SK-N-SH (cell line): ENCODE data around the gene CDH4. TPM values are rescaled to one million over a fixed set of nuclear protein-coding genes. Genes with fewer than 3 reads are reported as not detected.

Experiments
- CTCF ChIA-PET: fragments of 300-600, 350-600 bp; formaldehyde crosslinking; extraction: SDS; loops from one replicate; lab custom pipeline; 2021; lab: Yijun Ruan, JAX
- POLR2A ChIA-PET: fragments of 350-600 bp; sonication (Branson Sonifier 250); formaldehyde crosslinking; extraction: SDS; loops from one replicate; lab custom pipeline; 2020; ENCODE audit warnings: antibody characterized with exemption, inconsistent platforms; lab: Yijun Ruan, JAX
- DNase-seq: peaks from one replicate; pipeline ENCODE4 v3.0.0; 2012
- H2AFZ ChIP-seq: fragments of 200-600 bp; sonication (generic); 2 replicates; pipeline ENCODE4 v1.8.1; 2016; ENCODE audit warnings: antibody characterized with exemption, mild to moderate bottlenecking, low read depth
- H3F3A ChIP-seq: fragments of 200-600 bp; sonication (generic); replicated peaks from 2 replicates; pipeline ENCODE3; 2016; ENCODE audit warnings: antibody characterized with exemption, mild to moderate bottlenecking; ENCODE audit not compliant: insufficient read depth
- H3K27ac ChIP-seq, 2 experiments: fragments of 200-500 bp in 1 of 2; fragments of 200-600 bp in 1 of 2; sonication (Bioruptor generic) in 1 of 2; sonication (generic), shearing (Covaris generic) in 1 of 2; 2 replicates each; pipeline versions ENCODE4 v1.5.1 to v1.6.1; 2014 to 2016; ENCODE audit warnings: low read depth in 2 of 2, inconsistent platforms in 1 of 2, low read length in 1 of 2, mild to moderate bottlenecking in 1 of 2, mixed read lengths in 1 of 2
- H3K27me3 ChIP-seq: fragments of 200-600 bp; sonication (generic), shearing (Covaris generic); 2 replicates; pipeline ENCODE4 v1.6.1; 2016; ENCODE audit warnings: mixed run types; ENCODE audit not compliant: insufficient read depth
- H3K36me3 ChIP-seq, 2 experiments: fragments of 200-500 bp in 1 of 2; fragments of 200-600 bp in 1 of 2; sonication (Bioruptor generic) in 1 of 2; sonication (generic) in 1 of 2; replicated peaks in 1 of 2; 2 replicates each; pipeline versions ENCODE3 to v1.5.1; 2014 to 2016; ENCODE audit warnings: low read length in 1 of 2, mild to moderate bottlenecking in 1 of 2; ENCODE audit not compliant: insufficient read depth in 2 of 2, control insufficient read depth in 1 of 2
- H3K4me1 ChIP-seq, 2 experiments: fragments of 200-500 bp in 1 of 2; fragments of 200-600 bp in 1 of 2; sonication (Bioruptor generic) in 1 of 2; sonication (generic), shearing (Covaris generic) in 1 of 2; 2 replicates each; pipeline versions ENCODE4 v1.5.1 to v1.6.1; 2014 to 2016; ENCODE audit warnings: low read depth in 1 of 2, low read length in 1 of 2, mixed run types in 1 of 2; ENCODE audit not compliant: insufficient read depth in 2 of 2, control insufficient read depth in 1 of 2
- H3K4me2 ChIP-seq: fragments of 200-600 bp; sonication (generic), shearing (Covaris generic); 2 replicates; pipeline ENCODE4 v1.6.1; 2017; ENCODE audit warnings: mixed run types
- H3K4me3 ChIP-seq, 2 experiments: fragments of 200-500 bp in 1 of 2; fragments of 200-600 bp in 1 of 2; sonication (Bioruptor generic) in 1 of 2; sonication (generic), shearing (Covaris generic) in 1 of 2; 2 replicates each; pipeline versions ENCODE4 v1.5.1 to v1.8.1; 2014 to 2016; ENCODE audit warnings: low read depth in 2 of 2, inconsistent platforms in 1 of 2, low read length in 1 of 2, mild to moderate bottlenecking in 1 of 2, mixed read lengths in 1 of 2, moderate library complexity in 1 of 2
- H3K79me2 ChIP-seq: fragments of 200-600 bp; sonication (generic); 2 replicates; pipeline ENCODE4 v1.8.1; 2017; ENCODE audit warnings: mild to moderate bottlenecking; ENCODE audit not compliant: insufficient read depth
- H3K9ac ChIP-seq: fragments of 200-600 bp; sonication (generic); 2 replicates; pipeline ENCODE4 v1.6.1; 2017; ENCODE audit warnings: mixed run types
- H3K9me2 ChIP-seq: fragments of 200-600 bp; sonication (generic); 2 replicates; pipeline ENCODE4 v1.6.1; 2017; ENCODE audit warnings: mixed run types
- H3K9me3 ChIP-seq: fragments of 200-600 bp; sonication (generic); 2 replicates; pipeline ENCODE4 v1.6.1; 2017; ENCODE audit warnings: mixed run types, mild to moderate bottlenecking, moderate library complexity
- H4K20me1 ChIP-seq: fragments of 200-600 bp; sonication (generic); 2 replicates; pipeline ENCODE4 v1.6.1; 2017; ENCODE audit warnings: mild to moderate bottlenecking, mixed run types; ENCODE audit not compliant: insufficient read depth
- CHD2 ChIP-seq: fragments of 150-350 bp; IDR thresholded peaks from 2 replicates; pipeline ENCODE4 v1.6.1; 2018; ENCODE audit warnings: low read length; ENCODE audit not compliant: partially characterized antibody
- FOSL2 ChIP-seq: IDR thresholded peaks from 2 replicates; pipeline ENCODE4 v1.4.0; 2012; ENCODE audit warnings: low read depth, mild to moderate bottlenecking, moderate library complexity, borderline replicate concordance
- FOXM1 ChIP-seq: IDR thresholded peaks from 2 replicates; pipeline ENCODE4 v1.4.0; 2012; ENCODE audit warnings: low read depth, mild to moderate bottlenecking
- GABPA ChIP-seq: IDR thresholded peaks from 2 replicates; pipeline ENCODE4 v1.4.0; 2012; ENCODE audit warnings: low read depth, mild to moderate bottlenecking
- IRF3 ChIP-seq: fragments of 150-350 bp; IDR thresholded peaks from 2 replicates; pipeline ENCODE4 v1.6.1; 2016; ENCODE audit warnings: mild to moderate bottlenecking, low read depth, low read length
- JUND ChIP-seq: IDR thresholded peaks from 2 replicates; pipeline ENCODE4 v1.4.0; 2012
- NFIC ChIP-seq: IDR thresholded peaks from 2 replicates; pipeline ENCODE4 v1.4.0; 2012; ENCODE audit warnings: borderline replicate concordance
- NRF1 ChIP-seq: IDR thresholded peaks from 2 replicates; pipeline ENCODE4 v1.6.1; 2012; ENCODE audit warnings: low read depth, mild to moderate bottlenecking, low read length
- POLR2AphosphoS5 ChIP-seq: IDR thresholded peaks from 2 replicates; pipeline ENCODE4 v1.6.1; 2012; ENCODE audit warnings: low read depth, low read length
- RAD21 ChIP-seq: IDR thresholded peaks from 2 replicates; pipeline ENCODE4 v1.6.1; 2012; ENCODE audit warnings: mild to moderate bottlenecking, low read length
- SMC3 ChIP-seq: IDR thresholded peaks from 2 replicates; pipeline ENCODE4 v1.6.1; 2012; ENCODE audit warnings: low read depth, low read length, improper control_type of control experiment
- TCF12 ChIP-seq: IDR thresholded peaks from 2 replicates; pipeline ENCODE4 v1.4.0; 2012
- TEAD4 ChIP-seq: IDR thresholded peaks from 2 replicates; pipeline ENCODE4 v1.4.0; 2012; ENCODE audit warnings: mild to moderate bottlenecking, borderline replicate concordance; ENCODE audit not compliant: insufficient read depth
- USF2 ChIP-seq: fragments of 150-350 bp; IDR thresholded peaks from 2 replicates; pipeline ENCODE4 v1.6.1; 2017; ENCODE audit warnings: antibody characterized with exemption, low read length, low read depth, borderline replicate concordance
- YY1 ChIP-seq: IDR thresholded peaks from 2 replicates; pipeline ENCODE4 v1.4.0; 2012; ENCODE audit warnings: low read depth, mild to moderate bottlenecking
- WGBS: methylation state at CpG from one replicate; pipeline ENCODE4 v1.1.6; 2017; ENCODE audit warnings: low lambda C conversion rate; 5-methylcytosine and 5-hydroxymethylcytosine counted together
- polyA plus RNA-seq, 3 experiments: library from polyadenylated mRNA; depleted of rRNA; stranded (reverse); fragments of >200 nt; gene quantifications; 2 replicates each; pipeline ENCODE4 v1.2.3, GENCODE V29; 2012
- TF ChIP-seq, protein P1 (sequence below): IDR thresholded peaks from 2 replicates; pipeline ENCODE4 v1.4.0; 2012; ENCODE audit warnings: low read depth, borderline replicate concordance
- TF ChIP-seq, protein P2 (sequence below): IDR thresholded peaks from 2 replicates; pipeline ENCODE4 v1.6.1; 2012; ENCODE audit warnings: mild to moderate bottlenecking, low read depth, low read length, moderate library complexity
- TF ChIP-seq, protein P3 (sequence below): IDR thresholded peaks from 2 replicates; pipeline ENCODE4; 2012

The CDH4 gene
- polyA plus RNA-seq, 1 of the 3 experiments (the other 2 are of a cell fraction), result not detected

GRCh38 chr20:61268024-61268423 is 16.0 kb downstream of the CDH4 start:
- H3K9me3 ChIP-seq, result no peaks in the 10 kb centered on the region
- H3F3A ChIP-seq, result no peaks in the 10 kb centered on the region
- no peak overlapping the region for H3K27ac ChIP-seq
- H2AFZ ChIP-seq, result no peak overlapping the region
- no peak for TF ChIP-seq USF2
- TF ChIP-seq POLR2AphosphoS5, result no peak
- TF ChIP-seq SMC3, result no peak
- TF ChIP-seq FOXM1, result no peak
- TF ChIP-seq TEAD4, result no peak
- TF ChIP-seq FOSL2, result no peak
- no peak for TF ChIP-seq YY1
- TF ChIP-seq, protein P1, sequence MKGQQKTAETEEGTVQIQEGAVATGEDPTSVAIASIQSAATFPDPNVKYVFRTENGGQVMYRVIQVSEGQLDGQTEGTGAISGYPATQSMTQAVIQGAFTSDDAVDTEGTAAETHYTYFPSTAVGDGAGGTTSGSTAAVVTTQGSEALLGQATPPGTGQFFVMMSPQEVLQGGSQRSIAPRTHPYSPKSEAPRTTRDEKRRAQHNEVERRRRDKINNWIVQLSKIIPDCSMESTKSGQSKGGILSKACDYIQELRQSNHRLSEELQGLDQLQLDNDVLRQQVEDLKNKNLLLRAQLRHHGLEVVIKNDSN, result no peak
- TF ChIP-seq NRF1, result no peak
- TF ChIP-seq, protein P2, sequence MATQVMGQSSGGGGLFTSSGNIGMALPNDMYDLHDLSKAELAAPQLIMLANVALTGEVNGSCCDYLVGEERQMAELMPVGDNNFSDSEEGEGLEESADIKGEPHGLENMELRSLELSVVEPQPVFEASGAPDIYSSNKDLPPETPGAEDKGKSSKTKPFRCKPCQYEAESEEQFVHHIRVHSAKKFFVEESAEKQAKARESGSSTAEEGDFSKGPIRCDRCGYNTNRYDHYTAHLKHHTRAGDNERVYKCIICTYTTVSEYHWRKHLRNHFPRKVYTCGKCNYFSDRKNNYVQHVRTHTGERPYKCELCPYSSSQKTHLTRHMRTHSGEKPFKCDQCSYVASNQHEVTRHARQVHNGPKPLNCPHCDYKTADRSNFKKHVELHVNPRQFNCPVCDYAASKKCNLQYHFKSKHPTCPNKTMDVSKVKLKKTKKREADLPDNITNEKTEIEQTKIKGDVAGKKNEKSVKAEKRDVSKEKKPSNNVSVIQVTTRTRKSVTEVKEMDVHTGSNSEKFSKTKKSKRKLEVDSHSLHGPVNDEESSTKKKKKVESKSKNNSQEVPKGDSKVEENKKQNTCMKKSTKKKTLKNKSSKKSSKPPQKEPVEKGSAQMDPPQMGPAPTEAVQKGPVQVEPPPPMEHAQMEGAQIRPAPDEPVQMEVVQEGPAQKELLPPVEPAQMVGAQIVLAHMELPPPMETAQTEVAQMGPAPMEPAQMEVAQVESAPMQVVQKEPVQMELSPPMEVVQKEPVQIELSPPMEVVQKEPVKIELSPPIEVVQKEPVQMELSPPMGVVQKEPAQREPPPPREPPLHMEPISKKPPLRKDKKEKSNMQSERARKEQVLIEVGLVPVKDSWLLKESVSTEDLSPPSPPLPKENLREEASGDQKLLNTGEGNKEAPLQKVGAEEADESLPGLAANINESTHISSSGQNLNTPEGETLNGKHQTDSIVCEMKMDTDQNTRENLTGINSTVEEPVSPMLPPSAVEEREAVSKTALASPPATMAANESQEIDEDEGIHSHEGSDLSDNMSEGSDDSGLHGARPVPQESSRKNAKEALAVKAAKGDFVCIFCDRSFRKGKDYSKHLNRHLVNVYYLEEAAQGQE, result no peak
- no peak for TF ChIP-seq TCF12
- TF ChIP-seq, protein P3, sequence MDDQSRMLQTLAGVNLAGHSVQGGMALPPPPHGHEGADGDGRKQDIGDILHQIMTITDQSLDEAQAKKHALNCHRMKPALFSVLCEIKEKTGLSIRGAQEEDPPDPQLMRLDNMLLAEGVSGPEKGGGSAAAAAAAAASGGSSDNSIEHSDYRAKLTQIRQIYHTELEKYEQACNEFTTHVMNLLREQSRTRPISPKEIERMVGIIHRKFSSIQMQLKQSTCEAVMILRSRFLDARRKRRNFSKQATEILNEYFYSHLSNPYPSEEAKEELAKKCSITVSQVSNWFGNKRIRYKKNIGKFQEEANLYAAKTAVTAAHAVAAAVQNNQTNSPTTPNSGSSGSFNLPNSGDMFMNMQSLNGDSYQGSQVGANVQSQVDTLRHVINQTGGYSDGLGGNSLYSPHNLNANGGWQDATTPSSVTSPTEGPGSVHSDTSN, result no peak
- no peak for TF ChIP-seq JUND
- TF ChIP-seq CHD2, result no peak
- TF ChIP-seq RAD21, result no peak
- no peak for TF ChIP-seq IRF3
- no peak for TF ChIP-seq GABPA
- no peak for TF ChIP-seq NFIC
- H3K4me1 ChIP-seq, result no peaks in the 10 kb centered on the region
- DNase-seq, result no peak
- no peaks in the 10 kb centered on the region for H4K20me1 ChIP-seq
- no peak overlapping the region for H3K4me3 ChIP-seq
- no peaks in the 10 kb centered on the region for H3K79me2 ChIP-seq
- H3K27me3 ChIP-seq, result no peaks in the 10 kb centered on the region
- ChIA-PET CTCF (interaction anchor here (0.8 kb wide), 1 partner anchor 1057 kb away, joined by 3 read pairs; no protein-coding TSS in a partner anchor), POLR2A (no interaction called here)
- H3K36me3 ChIP-seq, result no peaks in the 10 kb centered on the region
- no peaks in the 10 kb centered on the region for H3K9me2 ChIP-seq
- WGBS, result 39% methylated on average over 7 of the region's 10 CpGs
- H3K9ac ChIP-seq, result no peak overlapping the region
- no peak overlapping the region for H3K4me2 ChIP-seq
